HCT116 (cell line): Measurements from ENCODE around the gene TSPOAP1. TPM values are rescaled to one million over a fixed set of nuclear protein-coding genes. Genes with fewer than 3 reads are reported as not detected.

Source experiments
- ATAC-seq: fragments of 200-7000 bp; cut with Tn5 transposase; 2 replicates; pipeline ENCODE4 v1.9.1; 2020; ENCODE audit warnings: mild to moderate bottlenecking, moderate library complexity
- BruUV-seq: library from RNA; stranded (reverse); fragments of 400-500 nt; replicated peaks from 2 replicates; lab custom pipeline; 2021; lab: Mats Ljungman, UMichigan
- CTCF ChIA-PET: fragments of 300-600 bp; sonication (Branson Sonifier 250); formaldehyde crosslinking; loops from one replicate; lab custom pipeline; 2021; ENCODE audit warnings: antibody characterized with exemption; lab: Charles Lee
- POLR2A ChIA-PET: fragments of 300-600, 350-600 bp; sonication (Branson Sonifier 250); formaldehyde crosslinking; loops from one replicate; lab custom pipeline; 2021; ENCODE audit warnings: antibody characterized with exemption; lab: Charles Lee
- RAD21 ChIA-PET, 2 experiments: fragments of 300-600 bp; sonication (Branson Sonifier 250); formaldehyde crosslinking; loops; one replicate each; lab custom pipeline; 2023; ENCODE audit warnings: low total read pairs in 2 of 2; ENCODE audit not compliant: uncharacterized antibody in 2 of 2, unreplicated experiment in 2 of 2, low non-redundant PET in 1 of 2; lab: Charles Lee
- DNase-seq: peaks from one replicate; pipeline ENCODE4 v3.0.0-alpha.2; 2010; ENCODE audit warnings: low read depth, low spot score
- H2AFZ ChIP-seq: fragments of 200-600 bp; shearing (Covaris generic), sonication (generic); 2 replicates; pipeline ENCODE4 v1.6.1; 2017; ENCODE audit warnings: low read depth, mixed run types, mixed read lengths, antibody characterized with exemption, low read length; ENCODE audit not compliant: poor library complexity, severe bottlenecking
- H3K27ac ChIP-seq: 2 replicates; pipeline ENCODE4 v1.5.1; 2012; ENCODE audit warnings: low read depth, low read length
- H3K27me3 ChIP-seq: fragments of 200-600 bp; sonication (generic); 2 replicates; pipeline ENCODE4 v1.6.1; 2016; ENCODE audit warnings: mixed run types, low read length, mixed read lengths; ENCODE audit not compliant: insufficient read depth
- H3K36me3 ChIP-seq, 2 experiments: fragments of 200-500 bp in 1 of 2; fragments of 200-600 bp in 1 of 2; sonication (Bioruptor generic) in 1 of 2; sonication (generic) in 1 of 2; 2 replicates each; pipeline versions ENCODE4 v1.5.1 to v1.6.1; 2014 to 2016; ENCODE audit warnings: low read length in 2 of 2, inconsistent platforms in 1 of 2, mixed read lengths in 1 of 2, mixed run types in 1 of 2; ENCODE audit not compliant: insufficient read depth in 2 of 2, control insufficient read depth in 1 of 2
- H3K4me1 ChIP-seq, 2 experiments: fragments of 200-600 bp in 1 of 2; sonication (generic) in 1 of 2; 2 replicates each; pipeline versions ENCODE4 v1.5.1 to v1.6.1; 2012 to 2017; ENCODE audit warnings: low read length in 2 of 2, inconsistent platforms in 1 of 2, mild to moderate bottlenecking in 1 of 2, mixed read lengths in 1 of 2, mixed run types in 1 of 2, moderate library complexity in 1 of 2; ENCODE audit not compliant: insufficient read depth in 2 of 2, control insufficient read depth in 1 of 2
- H3K4me2 ChIP-seq: fragments of 200-600 bp; sonication (generic); 2 replicates; pipeline ENCODE4 v1.6.1; 2017; ENCODE audit warnings: mixed run types, low read length, mixed read lengths
- H3K4me3 ChIP-seq, 2 experiments: fragments of 200-600 bp in 1 of 2; sonication (generic) in 1 of 2; replicated peaks in 1 of 2; 2 replicates each; pipeline ENCODE4 v1.5.1; 2011 to 2016; ENCODE audit warnings: low read length in 2 of 2, control low read depth in 1 of 2, low read depth in 1 of 2, mild to moderate bottlenecking in 1 of 2, mixed read lengths in 1 of 2, mixed run types in 1 of 2
- H3K79me2 ChIP-seq: fragments of 200-600 bp; sonication (generic); 2 replicates; pipeline ENCODE4 v1.6.1; 2017; ENCODE audit warnings: mild to moderate bottlenecking, mixed run types, low read length, moderate library complexity, mixed read lengths; ENCODE audit not compliant: insufficient read depth
- H3K9ac ChIP-seq: fragments of 200-600 bp; sonication (generic); 2 replicates; pipeline ENCODE4 v1.6.1; 2016; ENCODE audit warnings: low read length, mixed read lengths
- H3K9me2 ChIP-seq: fragments of 200-600 bp; sonication (generic), shearing (Covaris generic); 2 replicates; pipeline ENCODE4 v1.6.1; 2017; ENCODE audit warnings: mixed run types, mild to moderate bottlenecking, moderate library complexity; ENCODE audit not compliant: insufficient read depth
- H3K9me3 ChIP-seq, 2 experiments: fragments of 200-500 bp in 1 of 2; fragments of 200-600 bp in 1 of 2; sonication (Bioruptor generic) in 1 of 2; sonication (generic) in 1 of 2; 2 replicates each; pipeline ENCODE4 v1.6.1; 2014 to 2017; ENCODE audit warnings: low read length in 2 of 2, mixed read lengths in 2 of 2, inconsistent platforms in 1 of 2, low read depth in 1 of 2, mild to moderate bottlenecking in 1 of 2, mixed run types in 1 of 2, moderate library complexity in 1 of 2; ENCODE audit not compliant: control insufficient read depth in 1 of 2, insufficient read depth in 1 of 2
- H4K20me1 ChIP-seq: fragments of 200-600 bp; sonication (generic), shearing (Covaris generic); 2 replicates; pipeline ENCODE4 v1.6.1; 2017; ENCODE audit warnings: mixed run types, mild to moderate bottlenecking, moderate library complexity; ENCODE audit not compliant: insufficient read depth
- CTCF ChIP-seq, 3 experiments: fragments of 200-600 bp in 1 of 3; sonication (generic) in 1 of 3; IDR thresholded peaks in 2 of 3; conservative IDR thresholded peaks in 1 of 3; 2 replicates each; pipeline ENCODE4 v1.5.1; 2012 to 2017; ENCODE audit warnings: low read depth in 2 of 3, low read length in 2 of 3, antibody characterized with exemption in 1 of 3, borderline replicate concordance in 1 of 3, control low read depth in 1 of 3, mild to moderate bottlenecking in 1 of 3, mixed read lengths in 1 of 3, mixed run types in 1 of 3, moderate library complexity in 1 of 3; ENCODE audit not compliant: insufficient read depth in 1 of 3
- EGR1 ChIP-seq: IDR thresholded peaks from 2 replicates; pipeline ENCODE4 v1.6.1; 2012; ENCODE audit warnings: low read depth
- EZH2 ChIP-seq: fragments of 200-600 bp; sonication (generic); IDR thresholded peaks from 2 replicates; pipeline ENCODE4 v1.6.1; 2017; ENCODE audit warnings: antibody characterized with exemption, mixed run types
- EZH2phosphoT487 ChIP-seq: fragments of 200-600 bp; IDR thresholded peaks from 2 replicates; pipeline ENCODE4 v1.6.1; 2018; ENCODE audit warnings: antibody characterized with exemption, borderline replicate concordance
- POLR2A ChIP-seq: IDR thresholded peaks from 2 replicates; pipeline ENCODE4 v1.7.0; 2011; ENCODE audit warnings: borderline replicate concordance; ENCODE audit not compliant: insufficient read depth, insufficient read length; ENCODE audit errors: extremely low read depth
- POLR2AphosphoS5 ChIP-seq: IDR thresholded peaks from 2 replicates; pipeline ENCODE4 v1.6.1; 2011; ENCODE audit warnings: mild to moderate bottlenecking, low read depth, low read length, moderate library complexity
- RAD21 ChIP-seq: IDR thresholded peaks from 2 replicates; pipeline ENCODE4 v1.6.1; 2012; ENCODE audit warnings: low read depth, mild to moderate bottlenecking
- SIN3A ChIP-seq: IDR thresholded peaks from 2 replicates; pipeline ENCODE4 v1.6.1; 2012; ENCODE audit warnings: low read depth
- SP1 ChIP-seq: IDR thresholded peaks from 2 replicates; pipeline ENCODE4 v1.6.1; 2012; ENCODE audit warnings: low read depth
- YY1 ChIP-seq: IDR thresholded peaks from 2 replicates; pipeline ENCODE4 v1.6.1; 2011; ENCODE audit warnings: low read length, low read depth, moderate library complexity, mild to moderate bottlenecking; ENCODE audit not compliant: insufficient replicate concordance; ENCODE audit errors: extremely low read depth
- intact Hi-C: fragments of 100-400 bp; cut with micrococcal nuclease; formaldehyde crosslinking; loops from 2 replicates; pipeline ENCODE4 v1.10.0; 2022
- total RNA-seq: library from RNA; stranded (reverse); gene quantifications from one replicate; pipeline ENCODE4 v1.2.1, GENCODE V29; 2021; ENCODE audit not compliant: unreplicated experiment

Gene TSPOAP1
- total RNA-seq, 1 experiment from 2014 or later, result 0.27 TPM

- DNase-seq (no peak), ATAC-seq (no peak)
- no peak for TF ChIP-seq RAD21
- TF ChIP-seq SP1, result no peak
- TF ChIP-seq CTCF (IDR thresholded peaks at IDR 0.05 in 2 of 3, conservative IDR thresholded peaks at IDR 0.05 in 1 of 3; ENCODE audit: borderline replicate concordance in 1 of 3, insufficient read depth in 1 of 3, low read depth in 2 of 3, low read length in 2 of 3), result no peak
- no peak for TF ChIP-seq POLR2AphosphoS5
- TF ChIP-seq EZH2, result no peak
- no peak for TF ChIP-seq YY1
- no peak for TF ChIP-seq EZH2phosphoT487
- TF ChIP-seq EGR1, result no peak
- TF ChIP-seq POLR2A, result no peak
- no peak for TF ChIP-seq SIN3A
- H3K9me3 ChIP-seq, result no peaks in the 10 kb centered on the region
- no peaks in the 10 kb centered on the region for H3K36me3 ChIP-seq
- H3K4me1 ChIP-seq, result peaks cover 8 to 17% of the 10 kb centered on the region in 2 experiments; a peak in 3 of 4 replicates
- no TSS peak for BruUV-seq
- ChIA-PET POLR2A (no interaction called here), CTCF (interaction anchor here (7.6 kb wide), 1 partner anchor 128 kb away, joined by 124 read pairs; no protein-coding TSS in a partner anchor), RAD21 (no interaction called here)
- intact Hi-C loops, result loop anchor here (5.0 to 10.0 kb wide), 2 partner anchors 198 to 685 kb away; no protein-coding TSS in a partner anchor
- H3K27me3 ChIP-seq, result no peaks in the 10 kb centered on the region
- no peak overlapping the region for H3K9ac ChIP-seq
- H4K20me1 ChIP-seq, result no peaks in the 10 kb centered on the region
- no peak overlapping the region for H3K4me3 ChIP-seq
- no peak overlapping the region for H3K4me2 ChIP-seq
- H3K79me2 ChIP-seq, result no peaks in the 10 kb centered on the region
- H3K27ac ChIP-seq, result no peak overlapping the region
- no peak overlapping the region for H2AFZ ChIP-seq
- H3K9me2 ChIP-seq, result no peaks in the 10 kb centered on the region
Measured at GRCh38 chr17:58319173-58320162, 9.1 kb downstream of the TSPOAP1 start.
